NB4 (cell line): ENCODE data around the gene ANTXR1.
A peak's percentile ranks its signal among the peaks of the same experiment; 100 is the strongest.

Experiments
- DNase-seq: peaks from one replicate; pipeline ENCODE4 v3.0.0; 2010; ENCODE audit warnings: low read depth
- H3K4me3 ChIP-seq: one replicate; pipeline ENCODE4 v1.5.1; 2011; ENCODE audit warnings: mild to moderate bottlenecking, low read depth, low read length, moderate library complexity
- CTCF ChIP-seq: IDR thresholded peaks from one replicate; pipeline ENCODE4 v1.5.1; 2012; ENCODE audit warnings: low read depth, low read length
- MYC ChIP-seq: IDR thresholded peaks from 2 replicates; pipeline ENCODE4 v1.6.1; 2011; ENCODE audit warnings: low read depth, low read length
- POLR2A ChIP-seq: IDR thresholded peaks from 2 replicates; pipeline ENCODE4 v1.6.1; 2011; ENCODE audit warnings: mild to moderate bottlenecking; ENCODE audit not compliant: insufficient read length; ENCODE audit errors: extremely low read depth
- TF ChIP-seq, protein P1 (sequence below): IDR thresholded peaks from 2 replicates; pipeline ENCODE4 v1.6.1; 2011; ENCODE audit warnings: low read depth, low read length

ANTXR1 gene

GRCh38 chr2:69081757-69082156 lies 68.8 kb downstream of the ANTXR1 start:
- TF ChIP-seq, protein P1, sequence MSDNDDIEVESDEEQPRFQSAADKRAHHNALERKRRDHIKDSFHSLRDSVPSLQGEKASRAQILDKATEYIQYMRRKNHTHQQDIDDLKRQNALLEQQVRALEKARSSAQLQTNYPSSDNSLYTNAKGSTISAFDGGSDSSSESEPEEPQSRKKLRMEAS = no peak
- TF ChIP-seq CTCF = no peak
- no peak for TF ChIP-seq MYC
- TF ChIP-seq POLR2A = no peak
- no peak for DNase-seq

DNA sequence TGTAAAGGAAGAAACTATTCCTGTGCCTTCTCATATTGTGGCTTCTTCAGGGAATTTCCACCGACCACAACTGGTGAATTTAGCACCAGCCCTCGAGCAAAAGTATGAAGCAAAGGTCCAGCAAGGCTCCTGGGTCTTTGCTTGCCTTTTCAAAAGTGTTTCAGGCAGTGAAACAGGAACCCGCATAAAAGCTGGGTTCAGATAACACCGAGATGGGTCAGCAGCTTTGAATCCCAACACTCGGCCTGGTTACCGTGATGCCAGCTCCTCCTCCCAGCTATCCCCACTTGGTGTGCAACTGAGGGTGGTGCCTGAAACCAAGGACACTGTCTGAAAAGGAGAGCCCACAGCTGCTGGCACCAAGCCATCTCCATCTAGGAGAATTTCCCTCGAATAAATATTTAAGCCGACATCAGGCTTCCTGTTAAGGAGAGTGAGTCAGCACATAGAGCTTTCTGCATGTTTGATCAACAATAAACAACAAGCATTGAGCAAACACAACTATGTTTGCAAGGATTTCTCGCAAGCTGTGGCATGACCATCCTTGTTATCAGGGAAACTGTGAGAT lies 69.5 kb downstream of the ANTXR1 start:
- TF ChIP-seq POLR2A (no peak), CTCF (no peak), MYC (no peak)
- TF ChIP-seq, protein P1 = no peak
- no peak overlapping the region for H3K4me3 ChIP-seq
- DNase-seq = no peak

More at GRCh38 chr2:69081757-69082156, 68.8 kb downstream of the ANTXR1 start:
- no peak overlapping the region for H3K4me3 ChIP-seq

GRCh38 chr2:69083235-69083748 lies 70.3 kb downstream of the ANTXR1 start:
- TF ChIP-seq MYC (peak; percentile 44; the same call in 1 of the 2 replicates), CTCF (no peak), POLR2A (no peak)
- TF ChIP-seq, protein P1 = 0 out of 2 replicates have a peak, but pooled peaks have one; percentile 20
- peak; percentile 23 for DNase-seq
- H3K4me3 ChIP-seq = no peak overlapping the region

DNA sequence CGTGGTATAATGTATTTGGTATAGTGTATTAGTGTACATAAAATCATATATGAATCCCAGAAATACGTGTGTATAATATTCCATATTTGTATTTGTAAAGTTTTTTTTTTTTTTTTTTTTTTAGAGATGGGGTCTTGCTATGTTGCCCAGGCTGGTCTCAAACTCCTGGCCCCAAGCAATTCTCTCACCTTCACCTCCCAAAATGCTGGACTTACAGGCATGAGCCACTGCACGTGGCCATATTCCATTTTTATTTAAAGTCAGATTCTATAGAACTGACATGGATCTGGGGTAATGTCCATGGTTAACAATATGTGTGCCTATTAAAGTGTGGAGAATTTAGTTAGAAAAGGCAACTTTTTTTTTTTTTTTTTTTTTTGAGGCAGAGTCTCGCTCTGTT lies 71.5 kb downstream of the ANTXR1 start:
- H3K4me3 ChIP-seq = no peak overlapping the region
- no peak for DNase-seq
- TF ChIP-seq POLR2A = no peak
- TF ChIP-seq, protein P1 = no peak
- no peak for TF ChIP-seq CTCF

- TF ChIP-seq POLR2A (no peak), MYC (no peak)
- TF ChIP-seq, protein P1 = 0 out of 2 replicates have a peak, but pooled peaks have one; percentile 13
Observed at GRCh38 chr2:69086466-69086865, 73.5 kb downstream of the ANTXR1 start.

DNA sequence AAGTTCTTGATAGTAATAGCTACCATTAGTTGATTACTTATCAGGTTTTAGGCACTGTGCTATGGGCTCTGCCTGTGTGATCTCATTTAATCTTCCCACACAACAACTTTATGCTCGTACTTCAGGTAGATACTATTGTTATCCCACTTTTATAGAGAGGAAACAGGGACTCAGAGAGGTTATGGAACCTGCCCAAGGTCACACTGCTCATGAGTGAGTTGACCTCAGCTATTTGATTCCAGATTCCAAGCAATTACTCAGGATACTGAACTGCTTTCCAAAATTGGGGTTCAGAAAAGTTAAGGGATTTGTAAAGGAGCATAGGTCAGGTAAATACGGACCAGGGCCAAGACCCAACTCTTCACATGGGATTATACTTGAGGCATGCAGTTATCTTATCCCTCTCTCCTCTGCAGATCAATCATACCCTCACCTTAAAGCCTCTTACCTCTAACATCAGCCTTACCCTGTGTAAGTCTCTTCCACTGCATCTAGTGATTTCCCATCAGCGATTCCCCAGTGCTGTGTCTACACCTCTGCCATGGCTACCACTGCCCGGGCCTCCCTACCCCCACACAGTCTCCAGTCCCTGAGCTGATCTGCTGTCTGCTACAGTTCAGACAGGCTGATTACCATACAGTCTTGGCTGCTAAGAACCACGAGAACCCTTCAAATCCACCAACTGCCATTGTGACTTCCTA lies 74.4 kb downstream of the ANTXR1 start:
- DNase-seq = no peak
- TF ChIP-seq MYC (no peak), CTCF (no peak), POLR2A (no peak)
- TF ChIP-seq, protein P1 = no peak
- no peak overlapping the region for H3K4me3 ChIP-seq

More at GRCh38 chr2:69086466-69086865, 73.5 kb downstream of the ANTXR1 start:
- no peak for DNase-seq
- no peak overlapping the region for H3K4me3 ChIP-seq
